GM21515 (cell line): ENCODE data around the gene ZNF581.
A peak's percentile ranks its signal among the peaks of the same experiment; 100 is the strongest.

Source experiments
- ATAC-seq: cut with Tn5 transposase; IDR thresholded peaks from one replicate; pipeline ENCODE4 v1.9.1; 2021; ENCODE audit not compliant: unreplicated experiment

The ZNF581 gene, protein sequence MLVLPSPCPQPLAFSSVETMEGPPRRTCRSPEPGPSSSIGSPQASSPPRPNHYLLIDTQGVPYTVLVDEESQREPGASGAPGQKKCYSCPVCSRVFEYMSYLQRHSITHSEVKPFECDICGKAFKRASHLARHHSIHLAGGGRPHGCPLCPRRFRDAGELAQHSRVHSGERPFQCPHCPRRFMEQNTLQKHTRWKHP

DNA sequence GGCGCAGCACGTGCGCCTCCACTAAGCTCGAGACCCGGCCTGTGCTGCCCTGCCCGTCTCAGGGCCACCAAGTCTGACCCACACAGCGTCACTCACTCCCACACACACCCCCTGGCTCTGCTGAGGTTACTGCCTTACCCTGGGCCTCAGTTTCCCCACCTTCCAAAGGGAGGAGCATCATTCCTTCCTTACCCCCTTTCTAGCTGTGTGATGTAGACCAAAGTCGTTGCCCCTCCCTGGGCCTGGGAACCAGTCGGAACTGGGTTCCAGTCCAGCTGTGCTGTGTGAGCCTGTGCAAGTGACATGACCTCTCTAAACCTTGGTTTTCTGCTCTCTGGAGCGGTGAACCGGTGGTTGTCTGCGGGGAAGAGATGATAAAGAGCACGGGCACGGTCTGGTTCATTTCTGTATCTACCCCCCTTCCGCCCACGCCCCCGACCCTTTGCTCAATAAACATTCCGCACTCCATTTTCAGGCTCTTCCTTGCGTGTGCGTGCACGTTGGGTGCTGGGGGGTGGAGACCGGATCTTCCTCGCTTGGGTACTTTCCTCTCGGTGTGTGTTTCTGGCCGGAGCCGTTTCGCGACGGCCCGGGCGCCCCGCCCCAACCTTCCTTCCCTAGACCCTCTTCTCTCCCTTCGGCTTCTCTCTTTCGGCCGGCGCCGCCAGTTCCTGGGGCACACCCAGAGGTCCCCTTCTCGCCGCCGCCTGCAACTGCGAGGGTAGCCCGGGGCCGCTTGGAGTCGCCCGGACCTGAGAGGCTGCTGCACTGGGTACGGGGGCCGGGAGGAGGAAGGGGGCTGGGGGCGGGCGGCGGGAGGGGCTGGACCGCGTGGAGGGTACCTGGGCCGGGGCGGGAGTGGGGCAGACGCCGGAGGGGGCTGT lies at the start of gene ZNF581:
Gene ZNF581 (plus strand): TSS at position 647 of the 884 bp plus-strand sequence. CDS start 923 bp downstream, outside the sequence.
- peak; percentile 25 for ATAC-seq

DNA sequence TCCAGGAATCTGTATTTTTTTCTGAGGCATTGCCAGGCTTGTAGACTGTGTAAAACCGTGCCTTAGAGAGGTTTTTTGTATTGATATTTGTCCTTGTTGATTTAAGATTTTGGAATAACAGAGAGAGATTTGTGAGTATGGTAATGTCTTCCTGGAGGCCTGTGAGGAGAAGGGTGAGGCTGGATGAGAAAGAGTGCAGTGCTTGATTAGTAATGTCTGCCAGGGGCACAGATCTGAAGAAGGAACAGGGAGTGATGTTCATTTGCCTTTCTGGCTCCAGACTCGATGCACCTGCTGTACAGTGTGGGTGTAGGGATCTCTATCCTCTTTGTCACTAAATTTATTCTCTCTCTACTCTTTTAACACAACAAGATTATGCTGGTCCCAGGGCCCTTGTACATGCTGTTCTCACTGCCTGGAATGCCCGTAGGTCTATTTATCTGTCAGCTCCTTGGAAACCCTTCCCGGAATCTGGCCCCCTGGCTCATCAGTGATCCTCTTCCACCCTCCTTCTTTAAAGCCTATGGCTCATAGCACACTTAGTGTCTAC lies 48.4 kb upstream of the ZNF581 start:
- ATAC-seq: no peak

DNA sequence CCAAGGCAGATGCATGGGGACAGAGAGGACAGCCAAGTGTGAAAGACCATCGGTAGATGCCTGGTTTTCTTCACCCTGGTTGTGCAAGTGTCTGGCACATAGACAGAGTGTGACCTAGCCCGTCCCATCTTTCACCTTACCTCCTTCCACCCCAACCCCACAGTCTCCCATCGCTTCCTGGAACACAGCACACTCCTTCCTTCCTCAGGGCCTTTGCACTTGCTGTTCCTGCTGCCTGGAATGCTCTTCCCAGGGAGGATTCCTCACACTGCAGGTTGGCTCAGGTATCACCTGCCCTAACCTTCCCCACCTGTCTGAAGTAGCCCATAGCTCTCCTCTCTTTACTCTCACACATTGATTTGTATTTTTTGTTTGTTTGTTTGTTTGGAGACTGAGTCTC lies 47.1 kb upstream of the ZNF581 start:
- ATAC-seq: no peak

DNA sequence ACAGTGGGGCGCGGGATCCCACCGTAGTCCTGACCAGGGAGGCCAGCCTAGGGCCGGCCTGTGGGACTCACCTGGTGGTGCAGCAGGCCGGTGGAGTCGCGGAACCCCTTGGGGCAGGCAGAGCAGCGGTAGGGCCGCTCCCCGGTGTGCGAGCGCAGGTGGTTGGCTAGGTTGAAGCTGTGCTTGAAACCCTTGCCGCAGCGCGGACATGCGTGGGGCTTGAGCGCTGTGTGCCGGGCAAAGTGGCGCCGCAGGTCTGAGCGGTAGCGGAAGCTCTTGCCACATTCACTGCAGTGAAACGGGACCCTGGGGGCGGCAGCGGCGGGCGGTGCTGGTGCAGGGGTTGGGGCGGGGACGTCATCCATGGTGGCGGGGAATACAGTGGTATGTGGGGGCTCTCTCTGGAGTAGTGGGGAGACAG lies 45.9 kb upstream of the ZNF581 start:
- no peak for ATAC-seq

DNA sequence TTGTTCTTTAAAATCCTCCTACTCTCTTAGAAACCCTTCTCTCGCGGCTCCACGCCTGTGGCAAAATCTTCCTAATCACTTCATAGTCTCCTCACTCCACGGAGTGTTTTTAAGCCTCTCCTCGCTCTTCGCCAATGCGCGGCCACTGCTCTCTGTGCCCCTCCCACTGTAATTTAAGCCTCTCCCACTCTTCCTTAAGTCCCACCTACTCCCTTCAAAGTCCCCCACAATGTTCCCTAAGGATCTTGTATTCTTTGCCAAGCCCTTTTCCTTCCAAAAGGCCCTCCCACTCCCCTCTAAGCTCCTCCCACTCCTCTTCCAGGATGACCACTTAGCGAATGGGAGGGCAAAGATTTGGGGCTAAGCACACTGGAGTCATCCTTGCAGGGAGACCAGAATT lies 45.4 kb upstream of the ZNF581 start:
- no peak for ATAC-seq

DNA sequence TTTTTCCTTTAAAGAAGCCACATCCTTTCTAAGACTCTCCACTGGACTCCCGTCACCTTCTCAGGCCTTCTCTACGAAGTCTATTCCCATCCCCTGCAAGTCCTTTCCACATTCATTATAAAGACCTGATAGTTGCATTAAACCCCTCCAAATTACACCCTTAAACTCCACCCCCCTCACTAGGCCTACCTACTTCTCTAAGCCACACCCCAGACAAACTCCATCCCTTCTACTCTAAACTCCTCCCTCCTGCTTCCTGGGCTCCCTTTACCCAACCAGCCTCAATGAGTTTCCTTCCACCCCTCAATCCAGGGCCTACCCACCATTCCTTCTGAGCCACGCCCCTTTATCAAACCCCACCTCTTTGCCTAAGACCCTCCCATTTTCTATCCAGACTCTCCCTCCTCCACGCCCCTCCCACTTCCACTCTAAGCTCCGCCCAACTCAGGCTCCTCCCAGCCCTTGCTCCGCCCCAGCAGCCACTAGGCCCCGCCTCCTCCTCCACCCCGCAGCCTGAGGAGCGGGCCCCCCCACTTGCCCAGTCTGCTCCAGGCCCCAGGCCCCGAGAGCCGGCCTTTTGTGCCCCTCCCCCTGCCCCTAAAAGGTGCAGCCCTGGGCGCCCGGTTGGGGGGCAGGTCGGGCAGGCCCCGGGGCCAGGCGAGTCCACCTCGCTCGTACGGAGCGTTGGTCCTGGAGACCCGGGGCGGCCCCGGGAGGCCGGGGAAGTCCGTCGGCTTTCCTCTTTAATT lies 44.6 kb upstream of the ZNF581 start:
- ATAC-seq: peak; percentile 49

DNA sequence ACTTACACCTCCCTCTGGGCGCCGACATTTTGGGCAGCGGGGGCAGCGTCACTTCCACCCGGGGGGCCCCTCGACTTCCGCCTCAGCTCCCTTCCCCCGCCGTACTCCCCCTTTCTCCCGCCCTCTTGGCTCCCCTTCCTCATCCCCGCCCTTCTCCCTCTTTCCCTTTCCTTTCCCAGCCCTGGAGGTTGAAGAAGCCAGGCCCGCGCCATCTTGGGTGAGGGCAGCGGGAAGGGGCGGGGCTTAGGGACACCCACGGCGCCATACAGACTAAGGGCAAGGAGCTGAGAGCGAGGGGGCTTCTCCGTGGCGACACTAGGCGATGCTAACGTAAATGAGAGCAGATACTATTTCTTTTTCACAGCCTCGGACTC lies 44.0 kb upstream of the ZNF581 start, which contains the start of gene FIZ1:
Gene FIZ1 (minus strand): TSS at position 50 of the 374 bp plus-strand sequence. CDS start 1,652 bp downstream, outside the sequence.
- ATAC-seq: peak; percentile 43

DNA sequence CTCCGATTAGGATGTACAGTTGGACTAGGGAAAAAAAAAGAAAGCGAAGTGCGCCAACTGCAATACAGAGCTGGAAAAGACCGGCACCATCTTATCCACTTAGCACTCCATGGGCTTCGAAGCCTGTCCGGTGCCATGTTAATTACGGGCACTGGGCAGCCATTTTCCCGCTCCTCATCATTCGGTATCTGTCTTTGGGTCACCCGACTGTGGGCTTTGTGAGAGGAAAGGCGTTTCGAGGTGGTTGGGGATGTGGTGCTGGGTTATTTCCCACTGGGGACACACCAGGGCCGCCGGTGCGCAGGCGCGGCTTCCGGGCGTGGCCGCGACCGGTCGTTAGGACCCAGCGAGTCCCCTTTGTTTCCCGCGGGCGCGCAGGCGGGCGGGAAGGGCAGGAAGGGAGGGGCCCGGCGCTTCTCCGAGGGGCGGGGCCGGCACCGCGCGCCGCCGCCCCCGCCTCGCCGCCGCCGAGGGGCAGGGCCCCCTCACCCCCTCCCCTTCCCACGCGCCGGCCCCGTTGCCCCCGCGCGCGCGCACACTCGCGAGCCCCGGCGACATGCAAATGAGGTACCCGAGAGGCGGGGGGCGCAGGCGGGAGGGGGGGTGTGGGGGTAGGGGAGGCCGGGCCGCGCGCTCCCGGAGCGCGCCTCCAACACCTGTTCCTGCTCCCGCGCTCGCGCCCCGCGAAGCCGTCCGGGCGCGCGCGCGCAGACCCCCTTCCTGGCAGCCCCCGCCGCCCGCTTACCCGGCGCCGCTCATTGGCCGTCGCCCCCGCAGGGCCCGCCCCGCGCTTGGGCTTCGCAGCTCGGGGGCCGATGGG lies 43.4 kb upstream of the ZNF581 start, which contains the start of gene ZNF524:
Gene ZNF524 (plus strand): TSS at position 447 of the 820 bp plus-strand sequence. CDS start 1,825 bp downstream, outside the sequence.
- ATAC-seq: peak; percentile 35

DNA sequence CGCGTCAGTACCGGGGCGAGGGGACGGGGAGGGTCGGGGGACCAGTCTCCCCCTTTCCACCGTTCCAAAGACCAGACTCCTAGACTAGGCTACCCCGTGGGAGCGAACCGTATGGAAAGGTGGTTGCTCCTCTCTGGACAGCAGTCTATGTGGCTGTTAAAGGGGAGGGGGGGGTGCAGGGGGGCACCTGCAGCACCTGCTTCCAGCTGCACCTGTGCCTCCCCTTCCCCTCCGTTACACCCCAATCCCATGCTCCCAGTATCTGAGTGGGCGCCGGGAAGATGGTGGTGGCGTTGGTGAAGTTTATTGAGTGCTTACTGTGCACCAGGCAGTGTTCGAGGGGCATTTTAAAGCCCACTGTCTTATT lies 42.8 kb upstream of the ZNF581 start:
- no peak for ATAC-seq

DNA sequence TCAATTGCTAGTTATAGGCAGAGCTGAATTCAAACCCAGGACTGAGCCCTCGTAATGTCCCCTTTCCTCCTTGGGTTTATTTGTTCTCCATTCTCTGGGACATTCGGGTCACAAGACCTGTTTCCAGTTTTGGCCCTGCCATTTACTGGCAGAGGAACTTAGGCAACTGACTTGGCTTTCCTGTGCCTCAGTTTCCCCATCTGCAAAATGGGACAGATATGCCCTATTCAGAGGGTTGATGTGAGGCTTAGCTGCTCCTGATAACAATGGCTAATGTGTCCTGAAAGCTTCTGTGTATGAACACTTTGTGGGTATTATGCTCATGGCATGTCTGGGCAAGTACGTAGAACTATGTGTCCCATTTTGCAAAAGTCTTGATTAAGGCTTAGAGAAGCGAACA lies 42.4 kb upstream of the ZNF581 start:
- no peak for ATAC-seq

DNA sequence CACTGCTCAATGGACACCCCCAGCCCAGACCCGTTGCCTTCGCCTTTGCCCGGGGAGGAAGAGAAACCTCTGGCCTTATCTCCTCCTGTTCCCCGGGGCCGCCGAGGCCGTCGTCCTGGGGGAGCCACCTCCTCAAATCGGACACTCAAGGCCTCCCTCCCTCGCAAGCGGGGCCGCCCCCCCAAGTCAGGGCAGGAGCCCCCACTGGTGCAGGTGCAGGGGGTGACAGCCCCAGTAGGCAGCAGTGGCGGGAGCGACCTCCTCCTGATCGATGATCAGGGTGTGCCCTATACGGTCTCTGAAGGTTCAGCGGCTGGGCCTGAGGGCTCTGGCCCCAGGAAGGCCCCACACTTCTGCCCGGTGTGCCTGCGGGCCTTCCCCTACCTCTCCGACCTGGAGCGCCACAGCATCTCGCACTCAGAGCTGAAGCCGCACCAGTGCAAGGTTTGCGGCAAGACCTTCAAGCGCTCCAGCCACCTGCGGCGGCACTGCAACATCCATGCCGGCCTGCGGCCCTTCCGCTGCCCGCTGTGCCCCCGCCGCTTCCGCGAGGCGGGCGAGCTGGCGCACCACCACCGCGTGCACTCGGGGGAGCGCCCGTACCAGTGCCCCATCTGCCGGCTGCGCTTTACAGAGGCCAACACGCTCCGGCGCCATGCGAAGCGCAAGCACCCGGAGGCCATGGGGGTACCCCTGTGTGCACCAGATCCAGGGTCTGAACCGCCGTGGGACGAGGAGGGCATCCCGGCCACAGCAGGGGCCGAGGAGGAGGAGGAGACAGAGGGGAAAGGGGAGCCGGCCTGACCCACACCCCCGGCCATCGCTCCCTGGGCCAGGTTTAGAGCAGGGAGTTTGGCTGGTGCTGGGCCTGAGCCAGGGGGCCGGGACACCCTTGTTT lies 41.1 kb upstream of the ZNF581 start:
- ATAC-seq: no peak

DNA sequence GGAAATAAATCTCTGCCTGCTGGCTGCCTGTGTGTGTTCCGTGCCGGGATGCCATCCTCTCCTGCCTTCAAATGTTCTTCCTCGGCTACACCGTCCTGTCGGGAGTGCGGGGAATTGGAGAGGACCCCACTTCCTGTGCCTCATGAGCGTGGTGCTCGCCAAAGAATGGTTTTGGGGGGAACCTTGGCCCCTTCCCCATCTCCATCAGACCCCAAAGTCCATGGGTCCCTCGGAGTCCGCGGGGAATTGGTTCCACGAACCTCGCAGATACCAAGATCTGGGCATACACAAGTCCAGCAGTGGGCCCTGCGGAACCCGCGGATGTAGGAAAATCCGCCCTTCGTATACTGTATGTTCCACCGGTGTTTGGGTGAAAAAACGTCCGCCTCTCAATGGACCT lies 40.3 kb upstream of the ZNF581 start:
- ATAC-seq: no peak

DNA sequence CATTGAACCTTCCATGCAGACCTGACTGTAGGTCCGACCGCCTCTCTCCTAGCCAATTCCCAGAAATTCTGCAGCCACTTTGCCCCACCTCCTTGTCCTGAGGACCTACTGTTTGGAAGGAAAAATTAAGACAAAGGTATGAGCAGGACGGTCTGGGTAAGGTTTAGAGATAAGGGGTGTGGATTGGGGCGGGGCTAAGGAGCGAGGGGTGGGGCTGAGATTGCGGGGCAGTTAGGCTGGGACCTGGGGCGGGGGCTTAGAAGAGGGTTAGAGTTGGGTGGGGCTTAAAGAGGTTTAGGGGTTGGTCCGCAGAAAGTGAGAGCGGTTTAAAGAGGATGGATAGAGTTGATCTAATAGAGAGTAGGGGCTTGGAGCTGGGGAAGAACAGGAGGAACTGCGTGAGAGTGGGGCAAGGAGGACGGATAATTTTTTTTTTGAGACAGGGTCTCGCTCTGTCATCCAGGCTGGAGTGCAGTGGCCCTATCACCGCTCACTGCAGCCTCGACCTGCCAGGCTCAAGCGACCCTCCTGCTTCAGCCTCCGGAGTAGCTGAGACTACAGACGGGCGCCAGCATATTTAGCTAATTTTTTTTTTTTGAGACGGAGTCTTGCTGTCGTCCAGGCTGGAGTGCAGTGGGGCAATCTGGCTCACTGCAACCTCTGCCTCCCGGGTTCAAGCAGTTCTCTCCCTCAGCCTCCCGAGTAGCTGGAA lies 39.7 kb upstream of the ZNF581 start:
- no peak for ATAC-seq

DNA sequence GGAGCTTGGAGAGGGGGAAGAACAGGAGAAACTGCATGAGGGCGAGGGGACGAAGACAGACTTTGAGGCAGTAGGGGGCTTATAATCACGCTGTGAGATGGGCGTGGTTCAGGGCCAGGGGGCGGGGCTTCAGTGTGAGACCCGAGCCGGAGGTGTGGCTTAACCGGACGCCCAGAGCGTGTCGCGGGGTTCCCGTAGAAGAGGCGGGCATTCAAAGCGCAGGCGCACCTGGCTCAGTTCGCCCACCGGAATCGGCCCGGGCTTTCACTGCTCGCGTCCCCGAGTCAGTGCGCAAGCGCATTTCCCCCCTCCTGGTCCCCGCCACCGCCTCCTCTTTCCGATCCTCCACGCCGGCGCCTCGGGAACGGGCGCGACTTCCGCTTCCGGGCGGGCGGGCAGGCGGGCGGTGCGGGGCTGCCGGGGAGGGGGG lies 38.2 kb upstream of the ZNF581 start:
- ATAC-seq: peak; percentile 58

DNA sequence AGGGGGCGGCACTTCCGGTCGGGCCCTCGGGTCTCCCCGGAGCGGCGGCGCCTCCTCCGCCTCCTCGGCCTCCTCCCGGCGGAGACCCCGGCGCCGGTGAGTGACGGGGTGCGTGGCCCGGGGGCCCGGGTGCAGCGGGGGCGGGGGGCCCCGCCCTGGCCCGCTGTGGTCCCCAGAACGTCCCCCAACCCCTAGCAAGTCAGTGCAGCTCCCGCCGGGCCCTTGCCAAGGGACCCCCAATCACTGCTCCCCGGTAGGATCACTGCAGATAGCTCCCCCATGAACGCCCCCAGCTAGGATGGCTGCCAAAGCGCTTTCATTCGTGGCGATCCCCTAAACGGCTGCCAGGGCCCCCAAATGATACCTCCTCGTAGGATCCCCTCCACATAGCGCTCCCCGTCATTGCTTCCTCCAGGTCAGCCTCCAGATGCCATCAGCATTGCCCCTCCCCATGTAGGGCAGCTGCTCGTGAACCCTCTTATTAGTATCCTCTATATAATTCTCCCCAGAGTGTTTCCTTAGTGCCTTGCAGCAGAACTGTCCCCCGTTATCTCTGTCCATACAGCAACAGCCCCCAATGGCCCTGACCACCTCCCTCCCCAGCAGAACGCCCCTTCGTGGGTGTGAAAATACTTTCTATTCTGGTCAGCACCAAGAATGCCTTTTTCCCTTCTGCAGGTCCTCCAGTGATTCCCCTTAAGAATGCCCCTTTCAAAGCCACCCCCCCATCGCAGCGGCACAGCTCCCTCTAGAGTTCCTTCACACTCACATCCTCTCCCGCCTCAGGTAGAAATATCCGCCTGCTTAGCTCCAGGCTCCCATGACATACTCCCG lies 37.6 kb upstream of the ZNF581 start, which contains the start of gene ZNF865:
Gene ZNF865 (plus strand): TSS at position 11 of the 834 bp plus-strand sequence. CDS start 7,972 bp downstream, outside the sequence.
- ATAC-seq: peak; percentile 33

DNA sequence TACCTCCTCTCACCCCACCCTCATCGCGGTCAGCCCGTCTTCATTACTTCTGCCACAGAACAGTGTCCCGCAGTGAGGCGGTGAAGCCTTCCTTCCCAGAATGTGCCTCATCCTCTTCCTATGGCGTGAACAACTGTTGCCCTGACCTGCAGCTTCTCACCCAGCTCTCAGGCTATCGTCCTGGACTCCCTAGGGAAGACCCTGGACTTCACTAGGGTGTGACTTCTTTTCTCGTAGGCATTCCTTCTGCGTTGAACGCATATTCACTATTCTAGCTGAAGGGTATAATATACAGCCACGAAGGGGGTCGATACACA lies 37.0 kb upstream of the ZNF581 start:
- ATAC-seq: no peak

DNA sequence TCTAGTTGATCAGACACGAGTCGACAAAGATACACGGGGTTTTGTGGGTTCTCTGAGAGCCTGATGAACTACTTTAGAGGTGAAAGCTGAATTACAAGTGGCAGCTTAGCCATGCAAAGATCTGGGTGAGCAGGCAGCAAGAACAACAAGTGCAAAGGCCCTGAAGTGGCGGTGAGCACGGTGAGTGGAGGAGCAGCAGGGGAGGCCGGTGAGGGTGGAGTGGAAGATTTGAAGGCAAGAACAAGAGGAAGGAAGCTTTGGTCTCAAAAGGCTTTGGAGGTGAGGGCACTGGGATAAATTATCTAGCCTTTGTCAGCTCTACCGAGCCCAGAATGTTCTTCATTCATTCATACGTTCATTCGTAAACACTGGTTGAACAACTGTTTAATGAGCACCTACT lies 36.6 kb upstream of the ZNF581 start:
- no peak for ATAC-seq

DNA sequence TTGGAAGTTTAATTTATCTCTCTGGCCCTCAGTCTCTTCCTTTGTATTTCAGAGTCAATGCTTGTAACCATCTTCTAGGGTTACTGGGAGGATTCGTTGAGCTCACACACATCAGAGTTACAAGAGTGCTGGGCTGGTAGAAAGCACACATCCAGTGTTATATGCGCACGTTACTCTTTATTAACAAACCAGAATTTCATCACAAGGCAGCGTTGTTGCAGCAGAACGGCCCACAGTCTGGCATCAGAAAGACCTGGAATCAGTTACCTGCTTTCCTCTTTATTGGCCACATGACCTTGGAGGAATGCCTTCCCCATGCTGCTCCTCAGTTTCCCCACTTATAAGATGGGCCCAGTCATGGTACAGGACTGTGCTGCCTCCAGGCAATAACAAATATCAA lies 34.1 kb upstream of the ZNF581 start:
- ATAC-seq: no peak
